Common myeloid progenitor, CD34-positive (primary cell): ENCODE results near the gene FAM162A.

Experiments used
- CTCF ChIA-PET: fragments of 350-600 bp; sonication (Branson Sonifier 250); formaldehyde crosslinking; loops from one replicate; lab custom pipeline; 2021; ENCODE audit warnings: antibody characterized with exemption; lab: Charles Lee
- POLR2A ChIA-PET: fragments of 350-600 bp; sonication (Branson Sonifier 250); formaldehyde crosslinking; loops from one replicate; lab custom pipeline; 2021; ENCODE audit warnings: antibody characterized with exemption; lab: Charles Lee
- DNase-seq, 3 donors: peaks; one replicate each; pipeline versions ENCODE4 v3.0.0 to v3.0.0-alpha.2; 2013
- H3K27ac ChIP-seq, 2 experiments: 1 replicate in 1 of 2; 2 replicates in 1 of 2; pipeline ENCODE4 v1.7.0; 2013; ENCODE audit warnings: inconsistent platforms in 2 of 2, low read length in 2 of 2, mild to moderate bottlenecking in 2 of 2, low read depth in 1 of 2, moderate library complexity in 1 of 2; ENCODE audit not compliant: severe bottlenecking in 2 of 2, insufficient read depth in 1 of 2, poor library complexity in 1 of 2
- H3K27me3 ChIP-seq, 5 experiments: replicated peaks in 2 of 5; 1 replicate in 3 of 5; 2 replicates in 2 of 5; pipeline versions ENCODE4 v1.6.1 to v1.7.0; 2013; ENCODE audit warnings: low read length in 4 of 5, mild to moderate bottlenecking in 2 of 5, moderate library complexity in 2 of 5, inconsistent platforms in 1 of 5; ENCODE audit not compliant: insufficient read depth in 5 of 5, control insufficient read depth in 4 of 5
- H3K36me3 ChIP-seq, 4 experiments: 1 replicate in 2 of 4; 2 replicates in 2 of 4; pipeline versions ENCODE4 v1.6.1 to v1.7.0; 2013; ENCODE audit warnings: low read length in 3 of 4, control low read depth in 1 of 4, mild to moderate bottlenecking in 1 of 4; ENCODE audit not compliant: control insufficient read depth in 4 of 4, insufficient read depth in 4 of 4
- H3K4me1 ChIP-seq, 4 experiments: 1 replicate in 3 of 4; 2 replicates in 1 of 4; pipeline versions ENCODE4 v1.6.1 to v1.7.1; 2013; ENCODE audit warnings: low read length in 3 of 4, mild to moderate bottlenecking in 3 of 4, control low read depth in 1 of 4, inconsistent platforms in 1 of 4, moderate library complexity in 1 of 4; ENCODE audit not compliant: control insufficient read depth in 4 of 4, insufficient read depth in 4 of 4; ENCODE audit errors: control extremely low read depth in 1 of 4
- H3K4me3 ChIP-seq, 7 experiments: 1 replicate in 4 of 7; 2 replicates in 3 of 7; pipeline versions ENCODE4 v1.5.1 to v1.7.0; 2013; ENCODE audit warnings: mild to moderate bottlenecking in 7 of 7, low read length in 6 of 7, moderate library complexity in 6 of 7, inconsistent platforms in 2 of 7, low read depth in 2 of 7, control low read depth in 1 of 7; ENCODE audit not compliant: insufficient read depth in 4 of 7, control insufficient read depth in 1 of 7; ENCODE audit errors: extremely low read depth in 1 of 7
- H3K9me3 ChIP-seq, 5 experiments: 1 replicate in 4 of 5; 2 replicates in 1 of 5; pipeline versions ENCODE4 v1.6.1 to v1.7.1; 2013; ENCODE audit warnings: low read length in 4 of 5, mild to moderate bottlenecking in 2 of 5, inconsistent platforms in 1 of 5, low read depth in 1 of 5, moderate library complexity in 1 of 5; ENCODE audit not compliant: control insufficient read depth in 4 of 5, insufficient read depth in 2 of 5; ENCODE audit errors: control extremely low read depth in 1 of 5
- WGBS: methylation state at CpG from one replicate; pipeline ENCODE4 v1.1.5; 2013; ENCODE audit not compliant: insufficient coverage; 5-methylcytosine and 5-hydroxymethylcytosine counted together

Gene FAM162A

DNA sequence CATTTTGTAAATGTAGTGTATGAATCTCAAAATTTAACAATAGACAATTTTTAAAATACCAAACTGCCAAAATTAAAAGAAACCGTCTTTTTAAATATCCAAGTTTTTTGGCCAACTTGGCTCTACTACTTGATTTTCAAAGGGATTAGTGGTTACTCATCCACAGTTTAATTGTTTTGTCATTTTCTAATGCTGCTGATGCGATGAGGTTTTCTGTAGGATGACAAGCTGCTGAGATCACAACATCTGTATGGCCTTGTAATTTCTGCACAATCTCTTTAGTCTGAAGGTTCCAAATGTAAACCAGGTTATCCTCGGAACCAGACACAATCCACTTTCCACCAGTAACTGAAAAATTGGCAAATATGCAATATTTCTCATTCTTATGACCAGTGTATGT is 30.4 kb downstream of the FAM162A start:
- Histone ChIP-seq H3K27ac (no peak overlapping the region), H3K36me3 (peaks cover 0 to 14% (median 2%) of the 10 kb centered on the region in 4 experiments), H3K4me3 (peak overlapping the region in 1 of 7 experiments; percentile 91), H3K9me3 (no peaks in the 10 kb centered on the region), H3K4me1 (peaks cover 13 to 36% (median 26%) of the 10 kb centered on the region in 4 experiments), H3K27me3 (no peaks in the 10 kb centered on the region)
- no peak for DNase-seq
- CTCF ChIA-PET, result interaction anchor here (1.4 to 2.4 kb wide), 4 partner anchors 18 to 30 kb away, joined by 4 to 8 read pairs (median 7); partner anchors contain the start of gene FAM162A
- 100% methylated on average over 2 of the region's 3 CpGs for WGBS
- POLR2A ChIA-PET, result no interaction called here

DNA sequence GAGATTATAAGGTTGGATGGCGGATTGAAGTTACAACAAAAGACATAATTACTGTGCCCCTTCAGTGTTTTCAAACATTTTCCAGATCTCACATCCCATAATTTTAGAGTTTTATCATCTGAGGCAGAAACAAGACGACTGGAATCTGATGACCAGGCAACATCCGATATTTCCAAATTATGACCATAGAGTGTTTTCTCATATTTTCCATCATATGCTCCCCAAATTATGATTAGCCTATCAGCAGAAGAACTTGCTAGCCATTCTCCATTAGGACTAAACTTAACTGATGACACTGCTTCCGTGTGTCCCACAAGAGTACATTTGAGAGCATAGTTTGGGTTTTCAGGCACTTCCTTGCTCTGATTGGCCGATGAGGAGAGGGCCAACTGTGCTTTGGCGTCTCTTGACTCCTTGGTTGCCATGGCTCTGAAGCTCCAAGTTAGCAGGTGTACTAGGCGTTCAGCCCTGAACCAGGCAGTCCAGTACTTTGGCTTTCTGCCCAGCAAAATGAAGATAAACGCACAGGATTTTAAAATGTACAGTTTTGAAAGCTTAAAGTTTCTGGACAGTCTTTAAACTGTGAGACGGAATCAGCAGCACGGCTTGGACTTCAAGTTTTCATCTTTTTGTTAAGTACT is 31.2 kb downstream of the FAM162A start:
- Histone ChIP-seq H3K9me3 (no peaks in the 10 kb centered on the region), H3K27me3 (no peaks in the 10 kb centered on the region), H3K4me3 (peak overlapping the region; percentile 53 to 93 (median 87)), H3K36me3 (peaks cover 0 to 9% (median 2%) of the 10 kb centered on the region in 4 experiments), H3K4me1 (peaks cover 6 to 28% (median 23%) of the 10 kb centered on the region in 4 experiments), H3K27ac (peak overlapping the region; percentile 93 to 97)
- POLR2A ChIA-PET, result interaction anchor here (0.5 to 2.0 kb wide), 3 partner anchors 25 to 651 kb away, joined by 3 to 12 read pairs (median 3); partner anchors contain the start of gene FAM162A
- WGBS, result 28% methylated on average over 10 of the region's 10 CpGs
- CTCF ChIA-PET, result interaction anchor here (0.6 to 2.4 kb wide), 7 partner anchors 17 to 109 kb away, joined by 3 to 8 read pairs (median 4); partner anchors contain the start of gene FAM162A
- peak; percentile 49 to 84 (median 79) for DNase-seq

DNA sequence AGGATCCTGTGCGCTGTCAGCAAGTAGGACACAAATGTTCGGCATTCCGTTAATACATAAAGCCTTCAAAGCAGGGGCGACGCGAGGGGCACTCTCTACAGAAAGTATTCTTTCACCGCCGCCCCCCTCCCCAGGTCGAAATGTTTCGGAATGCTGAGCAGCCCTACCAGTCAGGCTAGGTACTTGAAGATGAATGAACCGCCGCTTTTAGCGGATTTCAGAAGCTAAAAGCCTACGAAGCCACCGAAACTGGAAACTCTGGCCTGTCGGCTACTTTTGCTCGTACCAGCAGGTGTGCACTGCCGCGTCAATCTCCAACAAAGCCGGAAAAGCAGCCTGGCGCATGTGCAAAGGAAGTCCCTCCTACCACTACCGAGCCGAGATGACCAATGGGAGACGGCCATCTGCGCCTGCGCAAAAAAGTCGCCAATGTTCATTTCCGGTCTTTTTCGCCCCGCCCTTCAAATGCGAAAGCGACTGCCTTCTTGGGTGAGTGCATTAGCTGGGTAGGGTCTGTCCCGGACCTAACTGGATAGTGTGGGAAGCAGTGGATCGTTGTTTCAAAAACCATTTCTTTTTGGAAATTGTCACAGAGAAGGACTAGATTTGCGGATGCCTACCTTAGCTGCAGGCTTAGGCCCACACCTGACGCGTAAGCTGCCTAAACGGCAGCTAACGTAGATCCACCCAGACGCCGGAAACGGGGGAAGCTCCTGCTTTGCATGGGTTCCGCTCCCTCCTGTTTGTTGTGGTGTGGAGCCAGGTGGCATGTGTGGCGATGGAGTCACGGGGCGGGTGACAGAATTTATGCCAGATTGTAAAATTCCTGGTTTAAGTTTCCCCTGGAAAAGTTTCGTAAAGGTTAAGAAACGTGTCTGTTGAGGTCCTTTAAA is 32.0 kb downstream of the FAM162A start, which contains the start of gene WDR5B:
TSS of gene WDR5B (minus strand) at position 301 of the 893 bp plus-strand sequence. CDS start 534 bp downstream, outside the sequence.
- Histone ChIP-seq H3K27me3 (no peaks in the 10 kb centered on the region), H3K27ac (peak within 1 kb of the TSS; percentile 93 to 97), H3K4me3 (peak within 1 kb of the TSS; percentile 53 to 93 (median 87)), H3K36me3 (peaks cover 0 to 6% (median 0%) of the 10 kb centered on the region in 4 experiments), H3K4me1 (peaks cover 6 to 28% (median 23%) of the 10 kb centered on the region in 4 experiments), H3K9me3 (no peaks in the 10 kb centered on the region)
- ChIA-PET POLR2A (interaction anchor here (0.7 to 2.0 kb wide), 4 partner anchors 24 to 99 kb away, joined by 3 to 12 read pairs (median 4); partner anchors contain the start of genes FAM162A and KPNA1), CTCF (interaction anchor here (1.2 to 2.4 kb wide), 8 partner anchors 8 to 110 kb away, joined by 3 to 8 read pairs (median 5); partner anchors contain the start of genes FAM162A and KPNA1)
- under 1% methylated on average over 46 of the region's 48 CpGs for WGBS
- DNase-seq, result peak; percentile 98 to 99 (median 98)

DNA sequence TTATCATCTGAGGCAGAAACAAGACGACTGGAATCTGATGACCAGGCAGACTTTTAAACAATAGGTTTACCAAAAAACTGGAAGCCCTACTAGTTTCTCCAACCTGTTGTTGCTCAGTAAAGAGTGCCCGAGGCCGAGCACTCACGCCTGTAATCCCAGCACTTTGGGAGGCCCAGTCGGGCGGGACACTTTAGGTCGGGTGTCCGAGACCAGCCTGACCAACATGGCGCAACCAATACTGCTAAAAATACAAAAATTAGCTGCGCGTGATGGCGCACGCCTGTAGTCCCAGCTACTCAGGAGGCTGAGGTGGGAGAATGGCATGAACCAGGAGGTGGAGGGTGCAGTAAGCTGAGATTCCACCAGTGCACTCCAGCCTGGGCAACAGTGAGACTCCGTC is 33.0 kb downstream of the FAM162A start:
- Histone ChIP-seq H3K27ac (peak overlapping the region; percentile 93 to 97), H3K36me3 (peaks cover 0 to 8% (median 3%) of the 10 kb centered on the region in 4 experiments), H3K27me3 (no peaks in the 10 kb centered on the region), H3K9me3 (no peaks in the 10 kb centered on the region), H3K4me3 (peak overlapping the region in 6 of 7 experiments; percentile 84 to 93 (median 89)), H3K4me1 (peaks cover 6 to 28% (median 23%) of the 10 kb centered on the region in 4 experiments)
- 69% methylated on average over 13 of the region's 14 CpGs for WGBS
- ChIA-PET POLR2A (interaction anchor here (0.9 to 2.0 kb wide), 3 partner anchors 17 to 33 kb away, joined by 3 to 12 read pairs (median 4); partner anchors contain the start of gene FAM162A), CTCF (interaction anchor here (1.2 to 1.9 kb wide), 3 partner anchors 9 to 98 kb away, joined by 3 to 8 read pairs (median 5); partner anchors contain the start of gene KPNA1)
- peak in 1 of 3 donors; percentile 33 for DNase-seq

DNA sequence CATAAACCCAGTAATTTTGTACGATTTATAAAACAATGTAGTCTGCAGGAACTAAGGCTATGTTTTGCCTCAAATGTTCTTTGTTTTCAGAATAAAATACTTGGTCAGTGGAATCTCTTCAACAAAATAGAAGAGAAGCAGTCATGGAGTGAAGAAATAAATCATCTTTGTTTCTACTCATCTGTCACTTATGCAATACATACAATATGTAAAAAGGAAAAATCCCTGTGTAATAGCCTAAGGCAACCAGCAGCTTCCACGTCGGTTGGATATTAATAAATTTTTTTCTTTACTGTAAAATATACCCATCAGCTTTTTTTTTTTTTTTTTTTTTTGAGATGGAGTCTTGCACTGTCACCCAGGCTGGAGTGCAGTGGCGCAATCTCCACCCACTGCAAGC is 37.1 kb downstream of the FAM162A start:
- CTCF ChIA-PET, result interaction anchor here (1.2 to 1.3 kb wide), 2 partner anchors 11 to 19 kb away, joined by 3 to 4 read pairs; no protein-coding TSS in a partner anchor
- Histone ChIP-seq H3K27me3 (no peaks in the 10 kb centered on the region), H3K4me1 (peaks cover 3 to 9% (median 8%) of the 10 kb centered on the region in 4 experiments), H3K27ac (no peak overlapping the region), H3K4me3 (no peak overlapping the region), H3K36me3 (peaks cover 6 to 29% (median 14%) of the 10 kb centered on the region in 4 experiments), H3K9me3 (no peaks in the 10 kb centered on the region)
- DNase-seq, result no peak
- WGBS, result no CpG with 5 or more reads among the region's 4 CpGs
- POLR2A ChIA-PET, result no interaction called here

DNA sequence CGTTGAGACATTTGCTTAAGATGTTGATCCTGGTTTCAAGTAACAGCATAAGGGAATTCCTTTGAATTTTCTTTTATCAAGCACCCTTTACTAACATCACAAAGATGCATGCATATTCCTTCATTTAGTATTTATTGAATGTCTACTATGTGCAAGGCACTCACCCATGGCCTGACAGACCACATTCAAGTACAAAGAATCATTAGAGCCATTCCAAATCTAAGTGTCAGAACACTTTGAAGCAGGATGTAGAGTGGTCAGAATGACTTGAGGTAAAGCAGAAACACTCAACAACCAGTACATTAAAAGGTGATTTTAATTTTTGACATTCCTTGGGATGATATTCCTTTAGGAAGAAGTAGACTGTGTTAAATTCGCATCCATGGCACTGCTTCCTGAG is 37.9 kb downstream of the FAM162A start:
- no peaks in the 10 kb centered on the region for H3K27me3 ChIP-seq
- peaks cover 10 to 36% (median 19%) of the 10 kb centered on the region in 4 experiments for H3K36me3 ChIP-seq
- no peak for DNase-seq
- peaks cover under 1 to 5% (median 5%) of the 10 kb centered on the region in 4 experiments for H3K4me1 ChIP-seq
- H3K9me3 ChIP-seq, result no peaks in the 10 kb centered on the region
- ChIA-PET POLR2A (no interaction called here), CTCF (interaction anchor here (1.2 kb wide), 1 partner anchor 19 kb away, joined by 3 read pairs; no protein-coding TSS in a partner anchor)
- no peak overlapping the region for H3K4me3 ChIP-seq
- no peak overlapping the region for H3K27ac ChIP-seq
- no CpG with 5 or more reads among the region's 2 CpGs for WGBS
